GM13976 (cell line): ENCODE data around the gene C17orf50.

ENCODE experiments used
- DNase-seq: peaks from one replicate; pipeline ENCODE4 v3.0.0; 2012; ENCODE audit warnings: low spot score
- in situ Hi-C: fragments of 300-500 bp; cut with MboI; formaldehyde crosslinking; loops from one replicate; pipeline ENCODE4 v1.12.0; 2022; ENCODE audit warnings: low sequenced_read_pairs, mixed read lengths, inconsistent platforms; ENCODE audit not compliant: unreplicated experiment
- TF ChIP-seq, protein P1 (sequence below): IDR thresholded peaks from 2 replicates; pipeline ENCODE4 v1.5.1; 2012; ENCODE audit warnings: borderline replicate concordance, mild to moderate bottlenecking; ENCODE audit not compliant: insufficient read depth; ENCODE audit errors: extremely low read depth, missing control alignments, control extremely low read depth

Gene C17orf50

DNA sequence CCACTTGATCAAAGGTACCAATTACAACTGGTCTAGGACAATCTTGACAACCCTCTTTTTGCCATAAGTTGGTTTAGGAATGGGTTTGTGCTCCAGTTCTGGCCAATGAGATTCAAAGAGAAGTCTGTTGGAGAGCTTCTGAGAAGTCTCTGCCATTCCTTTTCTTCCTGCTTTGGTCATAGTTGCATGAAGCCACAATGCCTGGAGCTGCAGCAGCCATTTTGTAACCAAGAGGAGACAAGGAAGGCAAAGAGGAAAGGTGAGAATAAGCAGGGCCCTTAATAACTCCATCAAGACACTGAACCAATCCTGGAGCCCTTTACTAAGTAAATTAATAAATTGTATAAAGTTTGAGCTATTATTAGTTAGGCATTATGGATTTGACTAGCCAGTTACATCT lies 3.4 kb upstream of the C17orf50 start:
- TF ChIP-seq, protein P1, sequence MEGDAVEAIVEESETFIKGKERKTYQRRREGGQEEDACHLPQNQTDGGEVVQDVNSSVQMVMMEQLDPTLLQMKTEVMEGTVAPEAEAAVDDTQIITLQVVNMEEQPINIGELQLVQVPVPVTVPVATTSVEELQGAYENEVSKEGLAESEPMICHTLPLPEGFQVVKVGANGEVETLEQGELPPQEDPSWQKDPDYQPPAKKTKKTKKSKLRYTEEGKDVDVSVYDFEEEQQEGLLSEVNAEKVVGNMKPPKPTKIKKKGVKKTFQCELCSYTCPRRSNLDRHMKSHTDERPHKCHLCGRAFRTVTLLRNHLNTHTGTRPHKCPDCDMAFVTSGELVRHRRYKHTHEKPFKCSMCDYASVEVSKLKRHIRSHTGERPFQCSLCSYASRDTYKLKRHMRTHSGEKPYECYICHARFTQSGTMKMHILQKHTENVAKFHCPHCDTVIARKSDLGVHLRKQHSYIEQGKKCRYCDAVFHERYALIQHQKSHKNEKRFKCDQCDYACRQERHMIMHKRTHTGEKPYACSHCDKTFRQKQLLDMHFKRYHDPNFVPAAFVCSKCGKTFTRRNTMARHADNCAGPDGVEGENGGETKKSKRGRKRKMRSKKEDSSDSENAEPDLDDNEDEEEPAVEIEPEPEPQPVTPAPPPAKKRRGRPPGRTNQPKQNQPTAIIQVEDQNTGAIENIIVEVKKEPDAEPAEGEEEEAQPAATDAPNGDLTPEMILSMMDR: no peak
- in situ Hi-C loops: no loop called here
- DNase-seq: no peak

DNA sequence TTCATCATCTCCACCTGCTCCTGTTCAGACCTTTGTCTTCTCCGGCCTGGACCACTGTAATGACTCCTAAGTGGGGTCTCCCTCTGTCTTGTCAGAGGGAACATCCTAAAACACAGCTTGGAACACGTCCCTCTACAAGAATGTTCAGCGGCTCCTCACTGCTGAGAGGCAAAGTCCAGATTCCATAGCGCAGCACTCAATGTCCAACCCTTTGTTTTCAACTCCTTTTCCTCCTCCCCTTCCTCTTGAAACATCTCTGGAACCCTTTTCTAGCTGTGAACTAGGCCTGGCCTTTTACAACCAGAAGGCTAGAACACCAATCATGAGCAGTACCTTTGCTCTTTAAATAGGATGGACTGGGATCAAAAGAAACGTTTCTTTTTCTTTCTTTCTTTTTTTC lies 914 bp downstream of the C17orf50 start:
- in situ Hi-C loops: no loop called here
- DNase-seq: no peak
- TF ChIP-seq, protein P1: no peak

DNA sequence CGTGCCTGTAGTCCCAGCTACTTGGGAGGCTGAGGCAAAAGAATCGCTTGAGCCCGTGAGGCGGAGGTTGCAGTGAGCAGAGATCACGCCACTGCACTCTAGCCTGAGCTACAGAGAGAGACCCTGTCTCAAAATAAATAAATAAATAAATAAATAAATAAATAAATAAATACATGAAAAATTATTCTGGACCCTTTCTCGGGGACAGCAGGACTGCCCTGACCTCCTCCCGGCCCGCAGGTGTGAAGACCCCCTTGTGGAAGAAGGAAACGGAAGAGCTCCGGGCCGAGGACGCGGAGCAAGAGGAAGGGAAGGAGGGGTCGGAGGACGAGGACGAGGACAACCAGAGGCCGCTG lies 3.1 kb downstream of the C17orf50 start:
- TF ChIP-seq, protein P1: no peak
- no peak for DNase-seq
- in situ Hi-C loops: no loop called here

DNA sequence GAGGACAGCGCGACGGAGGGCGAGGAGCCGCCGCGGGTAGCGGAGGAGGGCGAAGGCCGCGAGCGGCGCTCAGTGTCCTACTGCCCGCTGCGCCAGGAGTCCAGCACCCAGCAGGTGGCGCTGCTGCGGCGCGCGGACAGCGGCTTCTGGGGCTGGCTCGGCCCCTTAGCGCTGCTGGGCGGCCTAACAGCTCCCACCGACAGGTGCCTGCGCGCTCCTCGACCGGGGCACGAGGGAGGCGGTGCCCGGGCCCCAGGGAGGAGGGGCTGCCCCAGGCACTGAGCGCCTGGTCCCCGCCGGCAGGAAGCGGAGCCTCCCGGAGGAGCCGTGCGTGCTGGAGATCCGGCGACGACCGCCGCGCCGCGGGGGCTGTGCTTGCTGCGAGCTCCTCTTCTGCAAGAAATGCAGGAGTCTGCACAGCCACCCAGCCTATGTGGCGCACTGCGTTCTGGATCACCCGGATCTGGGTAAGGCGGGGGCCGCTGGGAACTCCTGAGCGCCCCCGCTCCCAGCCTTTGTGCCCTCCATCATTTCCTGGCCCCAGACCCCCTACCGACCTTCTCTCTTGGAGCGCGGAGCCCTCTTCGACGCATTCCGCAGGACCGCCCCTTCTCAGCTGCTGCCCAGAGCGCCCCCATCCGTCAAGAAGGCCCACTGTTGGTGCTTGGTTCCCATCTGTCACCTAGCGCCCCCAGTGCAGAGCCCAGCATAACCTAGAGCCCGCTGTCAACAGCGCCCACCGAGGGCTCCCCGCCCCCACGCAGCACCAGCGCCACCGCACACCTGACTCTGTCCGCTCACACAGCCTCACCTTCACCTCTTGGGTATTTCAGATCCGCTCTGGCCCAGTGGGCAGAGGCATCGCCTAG lies 3.7 kb downstream of the C17orf50 start:
- in situ Hi-C loops: no loop called here
- DNase-seq: peak; percentile 97
- TF ChIP-seq, protein P1: peak; percentile 98

DNA sequence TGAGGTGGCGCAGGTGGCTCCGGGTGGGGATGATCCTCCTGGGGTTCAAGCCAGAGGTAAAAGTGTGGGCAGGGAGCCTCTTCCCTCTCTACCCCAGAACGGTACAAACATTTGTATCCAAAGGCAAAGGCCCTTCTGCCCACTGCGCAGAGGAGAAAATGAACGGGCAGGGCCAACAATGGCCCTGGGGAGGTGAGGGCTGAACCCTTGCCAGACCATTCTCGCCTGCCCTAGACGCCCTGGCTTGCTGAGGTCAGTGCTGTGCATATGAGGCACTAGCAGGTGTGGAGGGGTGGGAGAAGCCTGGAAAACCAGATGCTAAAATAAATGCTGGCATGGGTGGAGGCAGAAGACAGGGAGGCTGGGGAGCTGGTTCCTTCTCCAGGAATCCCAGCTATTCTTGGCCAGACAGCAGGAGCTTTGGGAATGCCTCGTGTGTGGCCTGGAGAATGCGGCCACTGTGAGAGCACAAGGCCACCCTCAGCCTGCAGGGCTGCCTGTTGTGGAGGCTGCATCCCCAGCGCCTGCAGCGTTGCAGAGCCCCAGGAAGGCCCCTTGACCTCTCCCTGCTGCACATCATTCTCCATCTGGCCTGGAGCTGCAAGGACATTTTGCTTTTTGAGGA lies 4.5 kb downstream of the C17orf50 start:
- in situ Hi-C loops: no loop called here
- TF ChIP-seq, protein P1: no peak
- DNase-seq: no peak

DNA sequence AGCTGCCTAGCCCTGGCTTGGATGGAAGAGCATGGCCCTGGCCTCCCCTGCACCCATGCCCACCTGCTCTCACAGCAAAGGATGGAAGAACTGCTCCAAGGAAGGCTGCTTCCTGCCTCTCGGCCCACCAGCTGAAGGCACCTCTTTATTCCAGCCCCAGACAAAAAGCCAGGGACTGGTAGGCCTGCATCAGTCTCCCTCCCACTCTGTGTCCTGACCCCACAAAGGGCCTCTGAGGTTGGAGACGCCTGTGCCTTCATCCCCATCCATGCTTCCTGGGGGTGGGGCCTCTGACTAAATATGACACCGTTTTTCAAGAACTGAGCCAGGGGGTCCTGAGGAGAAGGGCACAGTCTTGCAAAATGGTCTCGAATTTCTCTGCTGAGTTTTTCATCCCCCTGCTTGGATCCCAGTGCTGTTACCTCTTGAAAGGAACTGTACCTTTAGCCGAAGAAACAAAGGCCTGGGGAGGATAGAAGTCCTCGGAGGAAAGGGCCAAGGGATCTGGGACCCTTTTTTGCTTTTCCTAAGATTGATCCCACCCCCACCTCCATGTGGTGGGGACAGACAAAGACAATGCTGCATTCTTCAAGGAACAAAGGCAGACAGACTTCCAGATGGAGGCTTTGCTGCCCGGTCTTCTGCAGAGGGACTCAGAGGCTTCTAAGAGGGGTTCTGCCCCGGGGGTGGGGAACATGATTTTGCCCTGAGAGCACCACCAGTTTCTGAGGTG lies 5.2 kb downstream of the C17orf50 start:
- no peak for DNase-seq
- TF ChIP-seq, protein P1: no peak
- in situ Hi-C loops: no loop called here
